HepG2 (cell line): ENCODE results near the gene GSTP1. TPM values are rescaled to one million over a fixed set of nuclear protein-coding genes. Genes with fewer than 3 reads are reported as not detected.

Experiments
- ATAC-seq: fragments of 200-7000 bp; cut with Tn5 transposase; 3 replicates; pipeline ENCODE4 v1.9.1; 2020; ENCODE audit warnings: mild to moderate bottlenecking, moderate library complexity
- BruUV-seq: library from RNA; stranded (reverse); fragments of 400-500 nt; replicated peaks from 2 replicates; lab custom pipeline; 2021; lab: Mats Ljungman, UMichigan
- CTCF ChIA-PET: fragments of 300-600 bp; formaldehyde crosslinking; extraction: SDS; loops from one replicate; lab custom pipeline; 2021; ENCODE audit warnings: low total read pairs, inconsistent platforms, low intra/inter-chr PET ratio; lab: Yijun Ruan, JAX
- POLR2A ChIA-PET: fragments of 350-600 bp; sonication (Branson Sonifier 250); formaldehyde crosslinking; loops from one replicate; lab custom pipeline; 2020; ENCODE audit warnings: antibody characterized with exemption, inconsistent platforms; lab: Yijun Ruan, JAX
- DNase-seq: peaks from one replicate; pipeline ENCODE4 v3.0.0-alpha.2; 2015; ENCODE audit warnings: low spot score
- FAIRE-seq: peaks from 3 replicates; lab custom pipeline; 2011; peaks lifted over from hg19 to GRCh38; lab: Jason Lieb, UNC
- H2AFZ ChIP-seq: one replicate; pipeline ENCODE4 v1.6.1; 2011; ENCODE audit warnings: low read length, inconsistent platforms
- H3K27ac ChIP-seq: fragments of 300-600 bp; 3 replicates; pipeline ENCODE4 v1.8.0; 2011; ENCODE audit warnings: mixed run types, mild to moderate bottlenecking, mixed read lengths, low read length, inconsistent platforms; ENCODE audit not compliant: insufficient read depth; ENCODE audit errors: extremely low read length
- H3K27me3 ChIP-seq, 2 experiments: fragments of 200-600 bp in 1 of 2; 2 replicates in 1 of 2; 3 replicates in 1 of 2; pipeline versions ENCODE4 v1.6.0 to v1.8.0; 2011; ENCODE audit warnings: low read length in 2 of 2, mild to moderate bottlenecking in 2 of 2, moderate library complexity in 2 of 2, inconsistent platforms in 1 of 2; ENCODE audit not compliant: insufficient read depth in 2 of 2, control insufficient read depth in 1 of 2
- H3K36me3 ChIP-seq, 2 experiments: fragments of 200-600 bp in 1 of 2; replicated peaks in 1 of 2; 2 replicates in 1 of 2; 3 replicates in 1 of 2; pipeline versions ENCODE4 v1.5.1 to v1.8.0; 2011; ENCODE audit warnings: low read length in 2 of 2, inconsistent platforms in 1 of 2; ENCODE audit not compliant: insufficient read depth in 2 of 2, control insufficient read depth in 1 of 2
- H3K4me1 ChIP-seq: 2 replicates; pipeline ENCODE4 v1.5.1; 2012; ENCODE audit warnings: low read length, inconsistent platforms; ENCODE audit not compliant: insufficient read depth
- H3K4me2 ChIP-seq: 2 replicates; pipeline ENCODE4 v1.6.0; 2011; ENCODE audit warnings: low read depth, low read length, inconsistent platforms
- H3K4me3 ChIP-seq, 3 experiments: fragments of 200-600 bp in 1 of 3; sonication (generic), shearing (Covaris generic) in 1 of 3; replicated peaks in 1 of 3; 2 replicates each; pipeline ENCODE4 v1.5.1; 2011 to 2016; ENCODE audit warnings: low read length in 3 of 3, inconsistent platforms in 2 of 3, low read depth in 2 of 3, mild to moderate bottlenecking in 2 of 3, control low read depth in 1 of 3, mixed read lengths in 1 of 3; ENCODE audit not compliant: insufficient read depth in 1 of 3
- H3K79me2 ChIP-seq: one replicate; pipeline ENCODE4 v1.6.1; 2011; ENCODE audit warnings: low read length, inconsistent platforms; ENCODE audit not compliant: insufficient read depth
- H3K9ac ChIP-seq: 2 replicates; pipeline ENCODE4 v1.6.0; 2011; ENCODE audit warnings: mild to moderate bottlenecking, low read depth, low read length, inconsistent platforms; ENCODE audit not compliant: insufficient read depth
- H3K9me3 ChIP-seq: 2 replicates; pipeline ENCODE4 v1.5.1; 2012; ENCODE audit warnings: mild to moderate bottlenecking, low read length
- H4K20me1 ChIP-seq: 2 replicates; pipeline ENCODE4 v1.6.0; 2011; ENCODE audit warnings: inconsistent platforms, mild to moderate bottlenecking, low read length, moderate library complexity; ENCODE audit not compliant: insufficient read depth
- ASH2L ChIP-seq: fragments of 300-600, 200-600 bp; sonication (generic); IDR thresholded peaks from 2 replicates; pipeline ENCODE4 v1.7.0; 2017; ENCODE audit warnings: low read depth, mild to moderate bottlenecking, moderate library complexity, mixed read lengths, low read length; ENCODE audit not compliant: insufficient read length
- BCL6 ChIP-seq: IDR thresholded peaks from 2 replicates; pipeline ENCODE4 v1.6.1; 2016; ENCODE audit warnings: missing genetic modification reagents, missing compliant biosample characterization
- GLMP ChIP-seq: sonication (generic); formaldehyde crosslinking; IDR thresholded peaks from 2 replicates; pipeline ENCODE4 v1.9.0; 2021; ENCODE audit warnings: missing genetic modification reagents, mild to moderate bottlenecking, borderline replicate concordance
- ZFX ChIP-seq: sonication (generic); formaldehyde crosslinking; IDR thresholded peaks from 2 replicates; pipeline ENCODE4 v1.4.0; 2020; ENCODE audit warnings: mild to moderate bottlenecking, low read depth, missing genetic modification reagents, moderate library complexity
- ZNF597 ChIP-seq: sonication (generic); formaldehyde crosslinking; IDR thresholded peaks from 2 replicates; pipeline ENCODE4 v1.5.0; 2020; ENCODE audit warnings: missing genetic modification reagents
- ZNF616 ChIP-seq: sonication (generic); formaldehyde crosslinking; IDR thresholded peaks from 2 replicates; pipeline ENCODE4 v1.5.0; 2020; ENCODE audit warnings: low read depth, mild to moderate bottlenecking, missing genetic modification reagents
- ZNF775 ChIP-seq: sonication (generic); formaldehyde crosslinking; IDR thresholded peaks from 2 replicates; pipeline ENCODE4 v1.4.0; 2020; ENCODE audit warnings: missing genetic modification reagents, mild to moderate bottlenecking, moderate library complexity, borderline replicate concordance
- WGBS: methylation state at CpG from one replicate; pipeline ENCODE4 v1.1.6; 2017; ENCODE audit warnings: low lambda C conversion rate; 5-methylcytosine and 5-hydroxymethylcytosine counted together
- in situ Hi-C: cut with HindIII; loops from 2 replicates; pipeline ENCODE4 v1.10.0; 2017; ENCODE audit warnings: low pct_unique_long_range_greater_than_20kb; ENCODE audit not compliant: extremely low pct_ligation_motif_present
- intact Hi-C: fragments of 100-400 bp; cut with micrococcal nuclease; formaldehyde crosslinking; loops from one replicate; pipeline ENCODE4 v1.10.0; 2022; ENCODE audit not compliant: unreplicated experiment
- polyA plus RNA-seq, 8 experiments: library from polyadenylated mRNA; depleted of rRNA in 3 of 8; stranded (reverse) in 7 of 8; unstranded in 1 of 8; fragments of >200 nt; fragmentation: Illumina TruSeq in 4 of 8; extraction: Trizol in 4 of 8; gene quantifications; 2 replicates each; pipeline versions ENCODE4 v1.2.1 to v1.2.3, GENCODE V29; 2011 to 2016; ENCODE audit warnings: low read depth in 4 of 8, missing spikeins in 1 of 8, mixed read lengths in 1 of 8; ENCODE audit not compliant: insufficient read depth in 1 of 8
- total RNA-seq, 5 experiments: library from RNA; depleted of rRNA; stranded (reverse); fragments of >200 nt; fragmentation: Illumina TruSeq; extraction: Trizol; gene quantifications; 2 replicates each; pipeline ENCODE4 v1.2.3, GENCODE V29; 2016; ENCODE audit warnings: low read depth in 1 of 5

GSTP1 gene
- total and polyA plus RNA-seq, 2 of the 13 experiments (the other 11 are each of a cell fraction or from before 2014, with no cell fraction given): not detected

GRCh38 chr11:67606093-67606491, 22.5 kb downstream of the GSTP1 start:
- 31% methylated on average over 9 of the region's 17 CpGs for WGBS
- DNase-seq (no peak), FAIRE-seq (no peak)
- in situ Hi-C loops: no loop called here
- Histone ChIP-seq H3K4me1 (peaks cover 21% of the 10 kb centered on the region), H3K27ac (no peak overlapping the region), H3K4me2 (peak overlapping the region; percentile 92), H3K79me2 (peaks cover 8% of the 10 kb centered on the region), H3K27me3 (peaks cover 2 to 10% of the 10 kb centered on the region in 2 experiments; a peak in 2 of 5 replicates), H3K9me3 (peaks cover 6% of the 10 kb centered on the region; the same call in 1 of the 2 replicates)
- intact Hi-C loops: loop anchor here (1.0 kb wide), 2 partner anchors 25 to 34 kb away; no protein-coding TSS in a partner anchor
- no TSS peak for BruUV-seq
- CTCF ChIA-PET: interaction anchor here (1.7 kb wide), 1 partner anchor 33 kb away, joined by 20 read pairs; no protein-coding TSS in a partner anchor
- POLR2A ChIA-PET: interaction anchor here (1.2 kb wide), 1 partner anchor 27 kb away, joined by 3 read pairs; no protein-coding TSS in a partner anchor
- TF ChIP-seq GLMP (CRISPR knock-in tag) (no peak), ASH2L (peak; percentile 13), ZNF597 (CRISPR knock-in tag) (no peak), ZNF775 (no peak), ZNF616 (CRISPR knock-in tag) (no peak), ZFX (CRISPR knock-in tag) (no peak), BCL6 (CRISPR knock-in tag) (no peak)
- TF ChIP-seq, all 625 proteins: peak for 1
- Histone ChIP-seq H4K20me1 (no peaks in the 10 kb centered on the region), H2AFZ (peak overlapping the region; percentile 82), H3K9ac (peak overlapping the region; percentile 85), H3K36me3 (peaks cover 3 to 25% of the 10 kb centered on the region in 2 experiments; a peak in 3 of 5 replicates), H3K4me3 (peak overlapping the region; percentile 81 to 92 (median 88))
- ATAC-seq: peak; percentile 39; the same call in 2 of the 3 replicates
